H9 (cell line): ENCODE data around the gene CFAP299. TPM values are rescaled to one million over a fixed set of nuclear protein-coding genes. Genes with fewer than 3 reads are reported as not detected.

Experiments
- DNase-seq: peaks from one replicate; pipeline ENCODE4 v3.0.0-alpha.2; 2017
- H2AFZ ChIP-seq: one replicate; pipeline ENCODE4 v1.6.1; 2013; ENCODE audit warnings: mild to moderate bottlenecking, low read length, control low read depth, moderate library complexity
- H2AK5ac ChIP-seq: 2 replicates; pipeline ENCODE4 v1.6.1; 2013; ENCODE audit warnings: low read length, control low read depth, mixed read lengths; ENCODE audit not compliant: insufficient read length
- H2BK120ac ChIP-seq: one replicate; pipeline ENCODE4 v1.6.1; 2013; ENCODE audit warnings: low read depth, mild to moderate bottlenecking, low read length, control low read depth, inconsistent platforms; ENCODE audit not compliant: poor library complexity, severe bottlenecking
- H2BK12ac ChIP-seq: 2 replicates; pipeline ENCODE4 v1.6.1; 2013; ENCODE audit warnings: low read length, control low read depth, mixed read lengths, low read depth; ENCODE audit not compliant: insufficient read length
- H2BK15ac ChIP-seq: 2 replicates; pipeline ENCODE4 v1.6.1; 2013; ENCODE audit warnings: low read depth, low read length, control low read depth
- H2BK20ac ChIP-seq: one replicate; pipeline ENCODE4 v1.6.1; 2013; ENCODE audit warnings: low read depth, mild to moderate bottlenecking, low read length, control low read depth, inconsistent platforms; ENCODE audit not compliant: poor library complexity, severe bottlenecking
- H2BK5ac ChIP-seq: 2 replicates; pipeline ENCODE4 v1.6.1; 2013; ENCODE audit warnings: low read length, control low read depth, mixed read lengths; ENCODE audit not compliant: insufficient read length
- H3K14ac ChIP-seq: 2 replicates; pipeline ENCODE4 v1.6.1; 2013; ENCODE audit warnings: low read length, control low read depth; ENCODE audit not compliant: insufficient read depth
- H3K18ac ChIP-seq: 2 replicates; pipeline ENCODE4 v1.6.1; 2013; ENCODE audit warnings: low read depth, mild to moderate bottlenecking, mixed read lengths, low read length, control low read depth; ENCODE audit not compliant: insufficient read length
- H3K23ac ChIP-seq: 2 replicates; pipeline ENCODE4 v1.6.1; 2013; ENCODE audit warnings: low read length, control low read depth, mixed read lengths, low read depth; ENCODE audit not compliant: insufficient read length
- H3K23me2 ChIP-seq: 2 replicates; pipeline ENCODE4 v1.6.1; 2013; ENCODE audit warnings: low read depth, mild to moderate bottlenecking, mixed read lengths, low read length, control low read depth; ENCODE audit not compliant: insufficient read length, poor library complexity, severe bottlenecking
- H3K27ac ChIP-seq: 2 replicates; pipeline ENCODE4 v1.5.1; 2013; ENCODE audit warnings: low read length, control low read depth, mixed read lengths, low read depth; ENCODE audit not compliant: insufficient read length
- H3K27me3 ChIP-seq: 2 replicates; pipeline ENCODE4 v1.6.1; 2013; ENCODE audit warnings: low read length, control low read depth, inconsistent platforms; ENCODE audit not compliant: insufficient read depth
- H3K4ac ChIP-seq: 2 replicates; pipeline ENCODE4 v1.6.1; 2013; ENCODE audit warnings: low read depth, mild to moderate bottlenecking, control low read depth, inconsistent platforms, low read length, moderate library complexity
- H3K4me1 ChIP-seq: 2 replicates; pipeline ENCODE4 v1.6.1; 2013; ENCODE audit warnings: low read length, control low read depth, inconsistent platforms; ENCODE audit not compliant: insufficient read depth
- H3K4me2 ChIP-seq: 2 replicates; pipeline ENCODE4 v1.6.1; 2013; ENCODE audit warnings: low read length, control low read depth, mixed read lengths; ENCODE audit not compliant: insufficient read length, insufficient read depth
- H3K56ac ChIP-seq: 2 replicates; pipeline ENCODE4 v1.6.1; 2013; ENCODE audit warnings: low read depth, mild to moderate bottlenecking, mixed read lengths, low read length, control low read depth; ENCODE audit not compliant: insufficient read length
- H3K79me1 ChIP-seq: 2 replicates; pipeline ENCODE4 v1.6.1; 2013; ENCODE audit warnings: low read depth, mild to moderate bottlenecking, moderate library complexity, low read length, control low read depth, inconsistent platforms; ENCODE audit not compliant: insufficient read depth, poor library complexity, severe bottlenecking
- H3K79me2 ChIP-seq: 2 replicates; pipeline ENCODE4 v1.6.1; 2013; ENCODE audit warnings: low read length, control low read depth, inconsistent platforms; ENCODE audit not compliant: insufficient read depth
- H3K9ac ChIP-seq: 2 replicates; pipeline ENCODE4 v1.6.1; 2013; ENCODE audit warnings: low read length, control low read depth, mixed read lengths; ENCODE audit not compliant: insufficient read length; ENCODE audit errors: extremely low read depth
- H3K9me3 ChIP-seq: one replicate; pipeline ENCODE4 v1.6.1; 2013; ENCODE audit warnings: low read depth, low read length, inconsistent platforms; ENCODE audit not compliant: control insufficient read depth
- H3T11ph ChIP-seq: one replicate; pipeline ENCODE4 v1.6.1; 2013; ENCODE audit warnings: mild to moderate bottlenecking, low read length, control low read depth, inconsistent platforms
- H4K20me1 ChIP-seq: one replicate; pipeline ENCODE4 v1.6.1; 2013; ENCODE audit not compliant: control insufficient read depth, insufficient read length, insufficient read depth
- H4K5ac ChIP-seq: 2 replicates; pipeline ENCODE4 v1.6.1; 2013; ENCODE audit warnings: low read depth, mild to moderate bottlenecking, mixed read lengths, low read length, control low read depth; ENCODE audit not compliant: insufficient read length
- H4K8ac ChIP-seq: replicated peaks from 2 replicates; pipeline ENCODE4 v1.6.1; 2013; ENCODE audit warnings: low read length, control low read depth, mixed read lengths, low read depth; ENCODE audit not compliant: insufficient read length
- H4K91ac ChIP-seq: 2 replicates; pipeline ENCODE4 v1.6.1; 2013; ENCODE audit warnings: low read depth, mild to moderate bottlenecking, moderate library complexity, mixed read lengths, low read length, control low read depth; ENCODE audit not compliant: insufficient read length
- H3K27ac Mint-ChIP-seq, 3 experiments: 2 replicates in 2 of 3; 3 replicates in 1 of 3; pipeline ENCODE4 v1.8.0; 2020 to 2021; ENCODE audit warnings: mixed read lengths in 3 of 3, mild to moderate bottlenecking in 1 of 3, moderate library complexity in 1 of 3
- H3K27me3 Mint-ChIP-seq: 2 replicates; pipeline ENCODE4 v1.8.0; 2021; ENCODE audit warnings: low read depth, mild to moderate bottlenecking, moderate library complexity, mixed read lengths
- H3K36me3 Mint-ChIP-seq, 3 experiments: 2 replicates in 2 of 3; 3 replicates in 1 of 3; pipeline ENCODE4 v1.8.0; 2020 to 2021; ENCODE audit warnings: low read depth in 3 of 3, mixed read lengths in 3 of 3; ENCODE audit not compliant: insufficient read depth in 1 of 3
- H3K4me1 Mint-ChIP-seq, 2 experiments: 2 replicates each; pipeline ENCODE4 v1.8.0; 2020; ENCODE audit warnings: mixed read lengths in 2 of 2
- H3K4me3 Mint-ChIP-seq, 2 experiments: 2 replicates in 1 of 2; 3 replicates in 1 of 2; pipeline ENCODE4 v1.8.0; 2020 to 2021; ENCODE audit warnings: mild to moderate bottlenecking in 2 of 2, mixed read lengths in 2 of 2, moderate library complexity in 1 of 2
- H3K9me3 Mint-ChIP-seq, 2 experiments: 2 replicates in 1 of 2; 3 replicates in 1 of 2; pipeline ENCODE4 v1.8.0; 2020; ENCODE audit warnings: mild to moderate bottlenecking in 2 of 2, mixed read lengths in 2 of 2, moderate library complexity in 1 of 2
- total RNA-seq: library from RNA; stranded (reverse); gene quantifications from 2 replicates; pipeline ENCODE4 v1.2.1, GENCODE V29; 2021
- TF ChIP-seq, protein P1 (sequence below): fragments of 200-600 bp; sonication (generic); conservative IDR thresholded peaks from 3 replicates; pipeline ENCODE4 v1.8.0; 2021; ENCODE audit warnings: antibody characterized with exemption, mild to moderate bottlenecking

The CFAP299 gene
- total RNA-seq, 1 experiment from 2014 or later: not detected

- Histone ChIP-seq H3K4me1 (no peaks in the 10 kb centered on the region), H3K56ac (no peak overlapping the region), H3K79me2 (no peaks in the 10 kb centered on the region), H2BK120ac (no peak overlapping the region), H3K14ac (no peak overlapping the region), H3K27ac (no peak overlapping the region), H2AFZ (no peak overlapping the region), H3K79me1 (no peaks in the 10 kb centered on the region), H3K4me2 (no peak overlapping the region), H3K9me3 (no peaks in the 10 kb centered on the region), H2BK20ac (no peak overlapping the region), H2BK5ac (no peak overlapping the region), H3K27me3 (no peaks in the 10 kb centered on the region), H2BK12ac (no peak overlapping the region), H3K9ac (no peak overlapping the region), H2BK15ac (no peak overlapping the region), H3K23me2 (no peaks in the 10 kb centered on the region), H4K8ac (no peak overlapping the region), H3K4ac (no peak overlapping the region), H3K23ac (no peak overlapping the region), H4K5ac (no peak overlapping the region), H3T11ph (no peak overlapping the region), H4K20me1 (no peaks in the 10 kb centered on the region), H3K18ac (no peak overlapping the region), H2AK5ac (no peak overlapping the region), H4K91ac (no peak overlapping the region)
- Mint-ChIP-seq H3K4me1 (peaks cover 2 to 3% of the 10 kb centered on the region in 2 experiments; a peak in 3 of 4 replicates), H3K36me3 (peaks cover 0 to 2% (median 0%) of the 10 kb centered on the region in 3 experiments; a peak in 1 of 7 replicates), H3K9me3 (peaks cover 0 to 3% of the 10 kb centered on the region in 2 experiments; a peak in 1 of 5 replicates), H3K27ac (no peak overlapping the region), H3K27me3 (no peaks in the 10 kb centered on the region), H3K4me3 (no peak overlapping the region)
- TF ChIP-seq, protein P1, sequence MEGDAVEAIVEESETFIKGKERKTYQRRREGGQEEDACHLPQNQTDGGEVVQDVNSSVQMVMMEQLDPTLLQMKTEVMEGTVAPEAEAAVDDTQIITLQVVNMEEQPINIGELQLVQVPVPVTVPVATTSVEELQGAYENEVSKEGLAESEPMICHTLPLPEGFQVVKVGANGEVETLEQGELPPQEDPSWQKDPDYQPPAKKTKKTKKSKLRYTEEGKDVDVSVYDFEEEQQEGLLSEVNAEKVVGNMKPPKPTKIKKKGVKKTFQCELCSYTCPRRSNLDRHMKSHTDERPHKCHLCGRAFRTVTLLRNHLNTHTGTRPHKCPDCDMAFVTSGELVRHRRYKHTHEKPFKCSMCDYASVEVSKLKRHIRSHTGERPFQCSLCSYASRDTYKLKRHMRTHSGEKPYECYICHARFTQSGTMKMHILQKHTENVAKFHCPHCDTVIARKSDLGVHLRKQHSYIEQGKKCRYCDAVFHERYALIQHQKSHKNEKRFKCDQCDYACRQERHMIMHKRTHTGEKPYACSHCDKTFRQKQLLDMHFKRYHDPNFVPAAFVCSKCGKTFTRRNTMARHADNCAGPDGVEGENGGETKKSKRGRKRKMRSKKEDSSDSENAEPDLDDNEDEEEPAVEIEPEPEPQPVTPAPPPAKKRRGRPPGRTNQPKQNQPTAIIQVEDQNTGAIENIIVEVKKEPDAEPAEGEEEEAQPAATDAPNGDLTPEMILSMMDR: no peak
- DNase-seq: no peak
Observed at GRCh38 chr4:80680934-80681333, 345.4 kb downstream of the CFAP299 start.
